ENCODE measurements around the gene GJA4.
A peak's percentile ranks its signal among the peaks of the same experiment; 100 is the strongest.

The GJA4 gene

DNA sequence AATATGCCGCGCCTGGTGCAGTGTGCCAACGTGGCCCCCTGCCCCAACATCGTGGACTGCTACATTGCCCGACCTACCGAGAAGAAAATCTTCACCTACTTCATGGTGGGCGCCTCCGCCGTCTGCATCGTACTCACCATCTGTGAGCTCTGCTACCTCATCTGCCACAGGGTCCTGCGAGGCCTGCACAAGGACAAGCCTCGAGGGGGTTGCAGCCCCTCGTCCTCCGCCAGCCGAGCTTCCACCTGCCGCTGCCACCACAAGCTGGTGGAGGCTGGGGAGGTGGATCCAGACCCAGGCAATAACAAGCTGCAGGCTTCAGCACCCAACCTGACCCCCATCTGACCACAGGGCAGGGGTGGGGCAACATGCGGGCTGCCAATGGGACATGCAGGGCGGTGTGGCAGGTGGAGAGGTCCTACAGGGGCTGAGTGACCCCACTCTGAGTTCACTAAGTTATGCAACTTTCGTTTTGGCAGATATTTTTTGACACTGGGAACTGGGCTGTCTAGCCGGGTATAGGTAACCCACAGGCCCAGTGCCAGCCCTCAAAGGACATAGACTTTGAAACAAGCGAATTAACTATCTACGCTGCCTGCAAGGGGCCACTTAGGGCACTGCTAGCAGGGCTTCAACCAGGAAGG is 7.4 kb upstream of the GJA4 start:
- H3K27me3 ChIP-seq (ENCODE audit: insufficient read depth, poor library complexity, severe bottlenecking), result peaks cover 22% of the 10 kb centered on the region
- H3K27ac ChIP-seq (replicated peaks), result no peak overlapping the region
- TF ChIP-seq, protein P1, sequence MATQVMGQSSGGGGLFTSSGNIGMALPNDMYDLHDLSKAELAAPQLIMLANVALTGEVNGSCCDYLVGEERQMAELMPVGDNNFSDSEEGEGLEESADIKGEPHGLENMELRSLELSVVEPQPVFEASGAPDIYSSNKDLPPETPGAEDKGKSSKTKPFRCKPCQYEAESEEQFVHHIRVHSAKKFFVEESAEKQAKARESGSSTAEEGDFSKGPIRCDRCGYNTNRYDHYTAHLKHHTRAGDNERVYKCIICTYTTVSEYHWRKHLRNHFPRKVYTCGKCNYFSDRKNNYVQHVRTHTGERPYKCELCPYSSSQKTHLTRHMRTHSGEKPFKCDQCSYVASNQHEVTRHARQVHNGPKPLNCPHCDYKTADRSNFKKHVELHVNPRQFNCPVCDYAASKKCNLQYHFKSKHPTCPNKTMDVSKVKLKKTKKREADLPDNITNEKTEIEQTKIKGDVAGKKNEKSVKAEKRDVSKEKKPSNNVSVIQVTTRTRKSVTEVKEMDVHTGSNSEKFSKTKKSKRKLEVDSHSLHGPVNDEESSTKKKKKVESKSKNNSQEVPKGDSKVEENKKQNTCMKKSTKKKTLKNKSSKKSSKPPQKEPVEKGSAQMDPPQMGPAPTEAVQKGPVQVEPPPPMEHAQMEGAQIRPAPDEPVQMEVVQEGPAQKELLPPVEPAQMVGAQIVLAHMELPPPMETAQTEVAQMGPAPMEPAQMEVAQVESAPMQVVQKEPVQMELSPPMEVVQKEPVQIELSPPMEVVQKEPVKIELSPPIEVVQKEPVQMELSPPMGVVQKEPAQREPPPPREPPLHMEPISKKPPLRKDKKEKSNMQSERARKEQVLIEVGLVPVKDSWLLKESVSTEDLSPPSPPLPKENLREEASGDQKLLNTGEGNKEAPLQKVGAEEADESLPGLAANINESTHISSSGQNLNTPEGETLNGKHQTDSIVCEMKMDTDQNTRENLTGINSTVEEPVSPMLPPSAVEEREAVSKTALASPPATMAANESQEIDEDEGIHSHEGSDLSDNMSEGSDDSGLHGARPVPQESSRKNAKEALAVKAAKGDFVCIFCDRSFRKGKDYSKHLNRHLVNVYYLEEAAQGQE (IDR thresholded peaks at IDR 0.05; ENCODE audit: insufficient replicate concordance, low read depth), result no peak
- TF ChIP-seq, protein P2, sequence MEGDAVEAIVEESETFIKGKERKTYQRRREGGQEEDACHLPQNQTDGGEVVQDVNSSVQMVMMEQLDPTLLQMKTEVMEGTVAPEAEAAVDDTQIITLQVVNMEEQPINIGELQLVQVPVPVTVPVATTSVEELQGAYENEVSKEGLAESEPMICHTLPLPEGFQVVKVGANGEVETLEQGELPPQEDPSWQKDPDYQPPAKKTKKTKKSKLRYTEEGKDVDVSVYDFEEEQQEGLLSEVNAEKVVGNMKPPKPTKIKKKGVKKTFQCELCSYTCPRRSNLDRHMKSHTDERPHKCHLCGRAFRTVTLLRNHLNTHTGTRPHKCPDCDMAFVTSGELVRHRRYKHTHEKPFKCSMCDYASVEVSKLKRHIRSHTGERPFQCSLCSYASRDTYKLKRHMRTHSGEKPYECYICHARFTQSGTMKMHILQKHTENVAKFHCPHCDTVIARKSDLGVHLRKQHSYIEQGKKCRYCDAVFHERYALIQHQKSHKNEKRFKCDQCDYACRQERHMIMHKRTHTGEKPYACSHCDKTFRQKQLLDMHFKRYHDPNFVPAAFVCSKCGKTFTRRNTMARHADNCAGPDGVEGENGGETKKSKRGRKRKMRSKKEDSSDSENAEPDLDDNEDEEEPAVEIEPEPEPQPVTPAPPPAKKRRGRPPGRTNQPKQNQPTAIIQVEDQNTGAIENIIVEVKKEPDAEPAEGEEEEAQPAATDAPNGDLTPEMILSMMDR (IDR thresholded peaks at IDR 0.05; ENCODE audit: insufficient read depth, low read length), result no peak
- TF ChIP-seq GABPA (IDR thresholded peaks at IDR 0.05; ENCODE audit: low read depth) (no peak), SPI1 (IDR thresholded peaks at IDR 0.05; ENCODE audit: borderline replicate concordance, low read depth) (no peak), POLR2AphosphoS5 (IDR thresholded peaks at IDR 0.05; ENCODE audit: low read depth) (no peak)
- DNase-seq (ENCODE audit: low read depth in 1 of 2, low spot score in 1 of 2), result no peak
- no peak overlapping the region for H3K4me3 ChIP-seq (replicated peaks; ENCODE audit: insufficient read depth, low read length)

DNA sequence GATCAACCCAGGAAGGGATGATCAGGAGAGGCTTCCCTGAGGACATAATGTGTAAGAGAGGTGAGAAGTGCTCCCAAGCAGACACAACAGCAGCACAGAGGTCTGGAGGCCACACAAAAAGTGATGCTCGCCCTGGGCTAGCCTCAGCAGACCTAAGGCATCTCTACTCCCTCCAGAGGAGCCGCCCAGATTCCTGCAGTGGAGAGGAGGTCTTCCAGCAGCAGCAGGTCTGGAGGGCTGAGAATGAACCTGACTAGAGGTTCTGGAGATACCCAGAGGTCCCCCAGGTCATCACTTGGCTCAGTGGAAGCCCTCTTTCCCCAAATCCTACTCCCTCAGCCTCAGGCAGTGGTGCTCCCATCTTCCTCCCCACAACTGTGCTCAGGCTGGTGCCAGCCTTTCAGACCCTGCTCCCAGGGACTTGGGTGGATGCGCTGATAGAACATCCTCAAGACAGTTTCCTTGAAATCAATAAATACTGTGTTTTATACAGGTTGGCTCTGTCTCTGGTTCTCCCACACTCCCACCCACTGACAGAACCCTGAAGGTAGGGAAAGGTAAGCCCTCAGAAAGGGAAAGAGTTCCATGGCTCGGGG is 6.8 kb upstream of the GJA4 start:
- no peak overlapping the region for H3K27ac ChIP-seq (replicated peaks)
- TF ChIP-seq, protein P2 (IDR thresholded peaks at IDR 0.05; ENCODE audit: insufficient read depth, low read length), result no peak
- TF ChIP-seq, protein P1 (IDR thresholded peaks at IDR 0.05; ENCODE audit: insufficient replicate concordance, low read depth), result no peak
- TF ChIP-seq GABPA (IDR thresholded peaks at IDR 0.05; ENCODE audit: low read depth) (no peak), SPI1 (IDR thresholded peaks at IDR 0.05; ENCODE audit: borderline replicate concordance, low read depth) (no peak), POLR2AphosphoS5 (IDR thresholded peaks at IDR 0.05; ENCODE audit: low read depth) (no peak)
- DNase-seq (ENCODE audit: low read depth in 1 of 2, low spot score in 1 of 2), result no peak
- H3K27me3 ChIP-seq (ENCODE audit: insufficient read depth, poor library complexity, severe bottlenecking), result peaks cover 18% of the 10 kb centered on the region
- no peak overlapping the region for H3K4me3 ChIP-seq (replicated peaks; ENCODE audit: insufficient read depth, low read length)

DNA sequence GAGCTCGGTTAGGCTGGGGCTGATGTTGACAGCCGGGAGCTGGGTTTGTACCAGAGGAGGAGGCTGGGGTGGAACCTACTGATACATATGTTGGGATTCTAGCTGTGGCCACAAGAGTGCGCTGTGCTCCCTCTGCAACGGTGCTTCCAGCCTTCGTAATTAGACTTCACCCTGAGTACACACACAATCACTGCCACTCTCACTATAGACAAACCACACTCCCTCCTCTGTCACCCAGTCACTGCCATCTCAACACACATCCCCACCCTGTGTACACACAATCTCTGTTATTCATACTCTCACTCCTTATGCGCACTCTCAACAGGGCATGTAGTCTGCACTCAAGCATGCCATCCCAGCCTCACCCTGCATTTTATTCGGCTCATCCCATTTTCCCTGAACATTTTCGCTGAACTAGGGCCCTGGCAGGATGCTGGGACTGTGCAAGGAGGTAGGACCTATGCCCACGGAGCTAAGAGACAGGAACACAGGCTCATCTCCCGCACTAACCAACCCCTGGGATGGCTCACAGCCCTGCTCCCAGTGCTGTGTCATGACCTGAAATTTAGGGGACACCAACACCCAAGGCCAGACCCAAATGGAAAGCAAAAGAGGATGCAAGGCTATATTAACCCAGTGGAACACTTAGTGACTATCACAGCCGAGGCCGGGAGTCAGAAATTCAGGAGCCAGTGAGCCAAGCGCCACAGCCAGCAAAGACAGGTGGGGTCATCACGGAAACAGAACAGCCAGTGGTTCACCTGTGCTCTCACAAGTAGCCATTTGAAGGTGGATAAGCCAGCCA is 6.1 kb upstream of the GJA4 start:
- TF ChIP-seq GABPA (IDR thresholded peaks at IDR 0.05; ENCODE audit: low read depth) (no peak), SPI1 (IDR thresholded peaks at IDR 0.05; ENCODE audit: borderline replicate concordance, low read depth) (no peak), POLR2AphosphoS5 (IDR thresholded peaks at IDR 0.05; ENCODE audit: low read depth) (no peak)
- TF ChIP-seq, protein P2 (IDR thresholded peaks at IDR 0.05; ENCODE audit: insufficient read depth, low read length), result peak; percentile 74
- Histone ChIP-seq H3K4me3 (replicated peaks; ENCODE audit: insufficient read depth, low read length) (no peak overlapping the region), H3K27me3 (ENCODE audit: insufficient read depth, poor library complexity, severe bottlenecking) (peaks cover 14% of the 10 kb centered on the region), H3K27ac (replicated peaks) (no peak overlapping the region)
- peak; percentile 40 to 64 for DNase-seq (ENCODE audit: low read depth in 1 of 2, low spot score in 1 of 2)

Data from HL-60 (cell line).